ENCODE data around the gene WWOX. TPM values are rescaled to one million over a fixed set of nuclear protein-coding genes. Genes with fewer than 3 reads are reported as not detected.

The WWOX gene
- total RNA-seq, 6 experiments from 2014 or later = 0.46 to 3.4 (median 1.3) TPM

DNA sequence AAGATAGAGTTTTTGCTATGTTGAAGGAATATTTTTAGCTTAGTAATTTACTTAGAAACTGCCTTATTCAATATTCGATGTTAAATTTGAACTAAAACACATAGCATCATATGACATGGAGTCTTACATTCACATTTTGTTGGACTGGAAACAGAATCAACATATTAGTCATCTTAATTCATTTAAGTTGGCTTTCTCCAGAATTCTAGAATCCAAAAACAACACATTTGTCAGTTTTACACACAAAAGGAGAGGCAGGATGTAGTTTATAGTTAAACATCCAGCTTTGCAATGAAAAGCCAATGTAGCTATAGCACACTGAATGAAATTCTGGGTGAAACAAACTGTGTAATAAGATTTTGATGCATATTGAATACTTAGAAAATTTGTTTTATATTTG, 43.3 kb downstream of the WWOX start:
- TF ChIP-seq, protein P1, sequence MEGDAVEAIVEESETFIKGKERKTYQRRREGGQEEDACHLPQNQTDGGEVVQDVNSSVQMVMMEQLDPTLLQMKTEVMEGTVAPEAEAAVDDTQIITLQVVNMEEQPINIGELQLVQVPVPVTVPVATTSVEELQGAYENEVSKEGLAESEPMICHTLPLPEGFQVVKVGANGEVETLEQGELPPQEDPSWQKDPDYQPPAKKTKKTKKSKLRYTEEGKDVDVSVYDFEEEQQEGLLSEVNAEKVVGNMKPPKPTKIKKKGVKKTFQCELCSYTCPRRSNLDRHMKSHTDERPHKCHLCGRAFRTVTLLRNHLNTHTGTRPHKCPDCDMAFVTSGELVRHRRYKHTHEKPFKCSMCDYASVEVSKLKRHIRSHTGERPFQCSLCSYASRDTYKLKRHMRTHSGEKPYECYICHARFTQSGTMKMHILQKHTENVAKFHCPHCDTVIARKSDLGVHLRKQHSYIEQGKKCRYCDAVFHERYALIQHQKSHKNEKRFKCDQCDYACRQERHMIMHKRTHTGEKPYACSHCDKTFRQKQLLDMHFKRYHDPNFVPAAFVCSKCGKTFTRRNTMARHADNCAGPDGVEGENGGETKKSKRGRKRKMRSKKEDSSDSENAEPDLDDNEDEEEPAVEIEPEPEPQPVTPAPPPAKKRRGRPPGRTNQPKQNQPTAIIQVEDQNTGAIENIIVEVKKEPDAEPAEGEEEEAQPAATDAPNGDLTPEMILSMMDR (IDR thresholded peaks at IDR 0.05) = no peak
- H3K4me1 Mint-ChIP-seq (ENCODE audit: low read depth) = no peaks in the 10 kb centered on the region
- no peak overlapping the region for H3K27ac Mint-ChIP-seq
- no peaks in the 10 kb centered on the region for H3K27me3 Mint-ChIP-seq (ENCODE audit: insufficient read depth)
- peaks cover 27% of the 10 kb centered on the region for H3K9me3 Mint-ChIP-seq
- no peak for DNase-seq
- no peaks in the 10 kb centered on the region for H3K36me3 Mint-ChIP-seq (ENCODE audit: low read depth)
- no peak overlapping the region for H3K4me3 Mint-ChIP-seq

DNA sequence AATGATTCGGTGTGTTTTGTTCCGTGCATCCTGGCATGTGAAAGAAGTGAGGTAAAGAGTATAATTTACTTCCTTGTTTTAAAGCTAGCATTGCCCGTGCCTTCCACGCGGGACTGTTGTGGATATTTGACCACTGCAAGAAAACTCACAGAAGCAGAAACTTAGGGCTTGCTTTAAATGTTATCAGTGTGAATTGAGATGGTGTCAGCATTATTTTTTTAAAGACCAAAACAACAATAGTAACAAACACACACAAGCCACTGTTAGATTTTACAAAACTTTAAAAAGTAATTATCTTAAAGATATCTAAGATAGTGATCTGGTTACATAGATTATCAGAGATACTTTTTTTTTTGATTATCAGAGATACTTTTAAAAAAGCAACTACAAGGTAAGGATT, 47.4 kb downstream of the WWOX start:
- no peaks in the 10 kb centered on the region for H3K36me3 Mint-ChIP-seq (ENCODE audit: low read depth)
- no peaks in the 10 kb centered on the region for H3K4me1 Mint-ChIP-seq (ENCODE audit: low read depth)
- TF ChIP-seq, protein P1 (IDR thresholded peaks at IDR 0.05) = no peak
- H3K9me3 Mint-ChIP-seq = peaks cover 59% of the 10 kb centered on the region
- no peaks in the 10 kb centered on the region; the same call in 1 of the 2 replicates for H3K27me3 Mint-ChIP-seq (ENCODE audit: insufficient read depth)
- no peak overlapping the region for H3K4me3 Mint-ChIP-seq
- no peak overlapping the region for H3K27ac Mint-ChIP-seq
- no peak for DNase-seq

- Mint-ChIP-seq H3K4me1 (ENCODE audit: low read depth) (no peaks in the 10 kb centered on the region), H3K27ac (no peak overlapping the region), H3K9me3 (peaks cover 68% of the 10 kb centered on the region), H3K27me3 (ENCODE audit: insufficient read depth) (no peaks in the 10 kb centered on the region; the same call in 1 of the 2 replicates), H3K36me3 (ENCODE audit: low read depth) (no peaks in the 10 kb centered on the region), H3K4me3 (no peak overlapping the region)
- TF ChIP-seq, protein P1 (IDR thresholded peaks at IDR 0.05) = no peak
- no peak for DNase-seq
Observed at GRCh38 chr16:78147911-78148401, 48.5 kb downstream of the WWOX start.

- Mint-ChIP-seq H3K4me1 (ENCODE audit: low read depth) (no peaks in the 10 kb centered on the region), H3K27ac (no peak overlapping the region), H3K4me3 (no peak overlapping the region), H3K9me3 (peaks cover 64% of the 10 kb centered on the region), H3K27me3 (ENCODE audit: insufficient read depth) (no peaks in the 10 kb centered on the region; the same call in 1 of the 2 replicates), H3K36me3 (ENCODE audit: low read depth) (no peaks in the 10 kb centered on the region; the same call in 1 of the 2 replicates)
- TF ChIP-seq, protein P1 (IDR thresholded peaks at IDR 0.05) = no peak
- DNase-seq = no peak
Observed at GRCh38 chr16:78150233-78150632, 50.8 kb downstream of the WWOX start.

DNA sequence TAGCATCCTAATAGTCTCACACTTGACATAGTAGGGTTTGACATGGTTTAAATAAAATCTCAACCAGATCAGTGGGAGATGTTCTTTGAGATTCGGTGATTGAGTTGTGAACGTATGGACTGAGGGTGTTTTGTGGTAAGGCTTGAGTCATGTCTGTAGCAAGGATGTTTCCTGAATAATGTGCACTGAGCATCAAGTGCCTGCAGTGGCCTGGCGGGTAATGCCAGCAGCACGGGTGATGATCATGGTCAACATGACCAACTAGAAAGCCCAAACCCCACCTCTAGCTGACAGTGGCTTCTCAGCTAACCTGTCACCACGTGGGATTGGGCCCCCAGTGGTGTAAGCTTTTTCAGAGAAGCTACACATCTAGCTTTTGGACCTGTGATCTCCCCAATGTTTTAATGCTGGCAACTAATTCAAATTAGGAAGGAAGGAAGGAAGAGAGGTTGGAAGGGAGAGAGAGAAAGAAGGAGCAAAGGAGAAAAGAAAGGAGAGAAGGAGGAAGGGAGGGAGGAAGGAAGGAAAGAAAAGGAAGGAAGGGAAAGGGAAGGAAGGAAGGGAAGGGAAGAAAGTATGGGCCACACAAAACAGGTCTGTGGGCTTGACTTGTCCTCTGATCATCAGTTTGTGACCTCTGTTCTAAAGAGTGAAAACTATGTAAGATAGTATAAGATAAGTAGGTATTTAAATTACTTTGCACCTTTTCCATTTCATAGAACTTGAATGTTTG, 55.4 kb downstream of the WWOX start:
- H3K27ac Mint-ChIP-seq = no peak overlapping the region
- no peaks in the 10 kb centered on the region for H3K4me1 Mint-ChIP-seq (ENCODE audit: low read depth)
- no peak for DNase-seq
- H3K36me3 Mint-ChIP-seq (ENCODE audit: low read depth) = no peaks in the 10 kb centered on the region; the same call in 1 of the 2 replicates
- H3K9me3 Mint-ChIP-seq = peaks cover 56% of the 10 kb centered on the region
- H3K4me3 Mint-ChIP-seq = no peak overlapping the region
- no peaks in the 10 kb centered on the region; the same call in none of the 2 replicates for H3K27me3 Mint-ChIP-seq (ENCODE audit: insufficient read depth)
- TF ChIP-seq, protein P1 (IDR thresholded peaks at IDR 0.05) = no peak
